ENCODE measurements around the gene FKBP11.

Gene FKBP11

GRCh38 chr12:48925304-48926011 lies at the start of gene FKBP11:
FKBP11 (minus strand) TSS chr12:48925492; CDS start chr12:48925428, 64 bp downstream.
- DNase-seq (ENCODE audit: low read depth) = peak; percentile 72

GRCh38 chr12:48973941-48974673 lies 48.8 kb upstream of the FKBP11 start:
- DNase-seq (ENCODE audit: low read depth) = no peak

DNA sequence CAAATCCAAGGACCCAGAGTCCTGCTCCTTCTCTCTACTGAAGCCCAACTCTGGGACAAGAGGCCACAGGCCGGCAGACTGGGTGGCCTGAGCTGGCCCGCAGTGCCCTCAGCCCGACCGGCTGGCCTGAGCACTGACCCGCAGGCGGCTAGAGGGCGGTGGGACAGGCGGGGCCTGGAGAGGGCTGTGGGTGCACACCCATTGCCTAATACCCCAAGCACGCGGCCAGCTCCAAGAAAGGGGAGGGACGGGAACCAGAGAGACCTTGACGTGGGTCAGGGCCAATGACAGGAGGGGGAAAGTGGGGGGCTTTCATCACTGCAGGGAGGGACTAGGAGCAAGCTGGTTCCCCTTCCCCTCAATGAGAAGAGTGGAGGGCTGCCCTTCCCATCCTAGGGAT lies 48.2 kb upstream of the FKBP11 start:
- no peak for DNase-seq (ENCODE audit: low read depth)

DNA sequence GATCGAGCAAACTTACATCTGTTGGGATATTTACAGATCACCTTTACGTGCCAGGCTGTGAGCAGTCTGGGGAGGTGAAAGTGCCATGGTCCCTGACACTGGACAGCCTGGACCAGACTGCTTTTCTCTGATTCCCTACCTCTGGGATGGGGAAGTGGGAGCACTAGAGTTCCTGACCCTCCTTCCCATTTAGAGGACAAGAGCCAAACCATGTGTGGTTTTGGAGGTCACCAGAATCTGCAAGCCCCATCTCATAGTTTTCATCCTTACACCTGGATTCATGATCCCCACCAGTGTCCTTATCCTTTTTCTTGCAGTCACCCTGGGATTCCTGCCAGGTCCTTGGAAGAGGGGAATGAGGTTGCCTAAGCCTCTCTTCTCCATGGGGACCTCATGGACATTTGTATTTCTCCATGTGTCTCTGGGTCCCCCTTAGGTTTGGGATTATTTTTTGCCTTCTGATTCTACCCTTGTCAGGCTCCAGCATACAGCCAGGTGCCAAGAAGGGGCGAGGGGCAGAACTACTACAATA lies 47.7 kb upstream of the FKBP11 start:
- DNase-seq (ENCODE audit: low read depth) = no peak

DNA sequence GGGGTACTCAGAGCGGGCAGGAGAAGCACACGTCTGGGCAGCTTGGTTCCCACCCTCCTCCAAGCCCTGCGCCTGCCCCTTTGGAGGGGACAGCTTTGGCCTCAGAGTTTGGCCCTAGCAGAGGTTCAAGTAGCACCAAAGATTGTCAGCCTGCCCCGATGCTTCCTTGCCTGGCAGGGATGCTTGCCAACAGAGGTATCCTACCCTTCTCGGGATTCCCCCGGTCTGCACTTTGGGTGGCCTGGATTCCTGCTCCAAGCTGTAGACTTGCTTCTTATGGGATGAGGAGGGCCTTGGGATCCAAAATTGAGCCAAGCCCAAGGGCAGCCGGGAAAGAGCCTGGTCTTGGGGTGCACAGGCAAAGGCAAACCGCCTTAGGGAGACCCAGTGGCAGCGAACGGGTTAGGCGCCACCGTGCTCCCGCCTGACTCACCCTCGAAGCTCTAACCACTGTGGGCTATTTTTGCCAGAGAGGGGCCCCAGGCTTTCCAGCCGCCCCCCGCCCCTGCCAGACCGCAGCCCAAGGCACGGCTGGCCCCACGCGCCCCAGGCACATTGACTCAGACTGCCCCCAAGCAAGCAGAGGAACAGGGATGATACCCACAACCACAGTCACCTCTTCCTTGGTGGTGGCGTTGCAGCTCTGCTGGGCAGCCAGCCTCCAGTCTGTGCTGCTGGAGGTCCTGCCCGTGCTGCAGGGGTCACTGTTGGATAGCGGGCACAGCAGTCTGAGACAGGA lies 47.1 kb upstream of the FKBP11 start:
- no peak for DNase-seq (ENCODE audit: low read depth)

GRCh38 chr12:48970702-48971334 lies 45.5 kb upstream of the FKBP11 start:
- DNase-seq (ENCODE audit: low read depth) = no peak

DNA sequence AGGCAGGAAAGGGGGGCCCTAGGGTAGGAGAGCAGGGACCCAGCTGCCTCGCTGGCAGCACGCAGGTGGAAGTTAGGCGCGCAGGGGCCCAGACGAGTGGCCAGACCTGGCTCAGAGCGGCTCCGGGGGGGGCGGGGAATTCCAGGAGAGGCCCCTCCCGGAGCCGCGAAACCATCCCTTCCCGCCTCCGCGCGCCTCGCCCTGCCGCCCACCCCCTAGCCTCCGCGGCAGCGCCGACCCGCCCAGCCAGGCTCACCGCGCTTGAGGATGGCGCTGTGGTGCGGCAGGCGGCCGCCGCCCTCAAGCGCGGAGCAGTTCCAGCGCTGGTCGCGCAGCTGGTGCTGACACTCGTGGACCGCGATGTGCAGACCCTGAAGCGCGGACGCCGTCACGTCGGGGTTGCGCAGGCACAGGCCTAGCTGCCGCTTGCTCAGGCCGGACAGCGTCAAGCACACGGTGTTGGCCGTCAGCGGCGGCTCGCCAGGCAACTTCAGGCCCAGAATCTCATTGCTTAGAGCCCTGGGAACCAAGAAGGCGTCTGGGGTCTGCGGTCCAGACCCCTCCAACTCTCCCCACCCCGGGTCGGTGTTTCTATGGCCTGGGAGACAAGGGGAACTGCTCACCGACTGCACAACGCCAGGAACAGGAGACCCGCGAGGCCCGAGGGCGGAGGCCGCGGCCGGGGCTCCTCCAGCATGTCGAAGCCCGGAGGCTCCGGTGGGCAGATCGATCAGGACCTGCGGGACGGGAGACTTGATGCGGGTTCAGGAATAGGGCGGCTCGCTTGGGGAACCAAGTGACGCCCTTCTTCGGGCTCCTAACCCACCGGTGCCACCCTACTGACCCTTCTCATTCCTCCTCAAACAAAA lies 44.8 kb upstream of the FKBP11 start:
- no peak for DNase-seq (ENCODE audit: low read depth)

GRCh38 chr12:48969160-48969771 lies 44.0 kb upstream of the FKBP11 start:
- DNase-seq (ENCODE audit: low read depth) = no peak

GRCh38 chr12:48968467-48968866 lies 43.2 kb upstream of the FKBP11 start:
- DNase-seq (ENCODE audit: low read depth) = no peak

- DNase-seq (ENCODE audit: low read depth) = no peak
Measured at GRCh38 chr12:48967991-48968390, 42.7 kb upstream of the FKBP11 start.

DNA sequence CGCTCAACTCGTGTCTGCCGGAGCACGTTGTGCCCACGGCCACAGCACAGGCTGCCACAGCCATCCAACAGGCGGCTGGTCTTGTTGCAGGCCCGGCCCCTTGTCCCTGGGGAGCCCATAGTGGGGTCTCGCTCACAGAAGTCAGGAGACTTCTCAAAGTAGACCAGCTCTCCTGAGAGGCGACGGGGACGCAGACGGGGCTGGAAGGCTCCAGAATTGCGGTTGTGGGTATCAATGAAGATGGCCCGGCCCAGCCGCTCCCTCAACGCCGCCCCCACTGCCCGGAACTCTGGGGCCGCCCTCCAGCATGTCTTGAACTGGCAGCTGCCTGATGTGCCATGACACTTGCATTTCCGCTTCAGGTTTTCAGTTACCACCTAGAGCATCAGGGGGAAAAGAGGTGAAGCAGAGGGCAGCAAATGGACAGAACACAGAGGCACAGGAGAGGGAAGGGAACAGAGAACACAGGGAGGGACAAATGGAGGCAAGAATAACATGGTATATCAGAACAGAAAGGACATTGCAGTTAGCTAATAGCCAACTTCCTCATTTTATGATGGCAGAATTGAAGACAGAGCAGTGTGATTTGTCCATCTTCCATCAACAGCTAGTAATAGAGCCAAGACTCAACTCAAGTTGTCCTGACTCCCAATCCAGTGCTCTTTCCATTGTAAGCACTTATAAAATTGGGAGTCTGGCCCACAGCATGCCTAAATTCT lies 41.0 kb upstream of the FKBP11 start:
- DNase-seq (ENCODE audit: low read depth) = no peak

DNA sequence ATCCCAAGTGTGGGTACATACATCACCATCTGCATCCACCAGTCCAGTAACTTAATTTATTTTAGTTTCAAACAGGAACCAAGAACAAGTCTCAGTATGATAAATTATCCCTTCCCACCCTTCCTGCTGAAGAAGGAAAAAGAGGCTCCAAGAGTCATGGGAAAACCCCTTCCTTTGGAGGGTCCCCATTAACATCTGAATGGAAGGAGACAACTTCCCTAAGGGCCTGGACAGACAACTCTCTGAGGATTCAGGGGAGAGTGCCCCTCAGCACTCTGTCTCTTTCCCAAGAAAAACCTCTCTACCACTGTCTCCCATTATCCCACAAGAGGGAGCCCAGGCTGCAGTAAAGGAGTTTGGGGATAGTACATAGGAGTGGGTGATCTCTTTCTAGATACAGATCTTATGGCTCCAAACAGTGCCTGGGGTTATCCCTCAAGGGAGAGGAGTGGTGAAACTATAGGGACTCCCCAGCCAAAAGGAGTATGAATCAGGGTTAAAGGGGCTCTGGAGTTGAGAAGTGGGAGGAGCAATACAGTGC lies 40.1 kb upstream of the FKBP11 start:
- no peak for DNase-seq (ENCODE audit: low read depth)

- DNase-seq (ENCODE audit: low read depth) = no peak
Measured at GRCh38 chr12:48961801-48962200, 36.5 kb upstream of the FKBP11 start.

- DNase-seq (ENCODE audit: low read depth) = no peak
Measured at GRCh38 chr12:48961331-48961730, 36.0 kb upstream of the FKBP11 start.

DNA sequence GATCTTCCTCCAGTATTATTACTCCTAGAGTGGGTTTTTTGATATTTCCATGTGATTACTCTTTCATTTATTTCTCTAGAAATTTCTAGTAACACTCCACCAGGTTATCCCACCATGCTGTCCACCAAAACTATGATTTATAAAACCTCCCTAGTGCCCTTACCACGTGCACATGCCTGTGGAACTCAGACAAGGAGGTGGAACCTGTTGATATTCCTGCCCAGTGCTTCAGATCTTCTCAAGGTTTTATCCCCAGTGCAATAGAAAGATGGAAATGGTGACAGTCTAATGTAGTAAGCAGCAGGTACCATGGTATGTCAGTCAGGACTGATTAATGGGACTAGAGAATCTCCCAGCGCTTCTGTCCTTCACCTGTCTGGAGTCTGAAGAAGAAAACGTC lies 35.5 kb upstream of the FKBP11 start:
- no peak for DNase-seq (ENCODE audit: low read depth)

DNA sequence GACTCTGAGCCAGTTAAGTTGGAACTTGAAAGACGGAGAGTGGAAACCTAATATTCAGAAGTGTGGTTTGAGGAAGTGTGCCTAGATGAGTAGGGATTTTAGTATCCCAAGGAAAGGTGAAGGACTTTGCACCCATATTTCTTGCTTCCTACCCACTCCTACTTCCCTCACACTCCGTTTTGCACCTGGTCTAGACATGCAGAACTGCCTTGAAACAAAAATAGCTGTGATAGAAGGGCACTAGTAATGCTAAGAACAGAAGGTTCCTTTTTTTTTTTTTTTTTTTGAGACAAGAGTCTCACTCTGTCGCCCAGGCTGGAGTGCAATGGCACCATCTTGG lies 32.7 kb upstream of the FKBP11 start:
- no peak for DNase-seq (ENCODE audit: low read depth)

DNA sequence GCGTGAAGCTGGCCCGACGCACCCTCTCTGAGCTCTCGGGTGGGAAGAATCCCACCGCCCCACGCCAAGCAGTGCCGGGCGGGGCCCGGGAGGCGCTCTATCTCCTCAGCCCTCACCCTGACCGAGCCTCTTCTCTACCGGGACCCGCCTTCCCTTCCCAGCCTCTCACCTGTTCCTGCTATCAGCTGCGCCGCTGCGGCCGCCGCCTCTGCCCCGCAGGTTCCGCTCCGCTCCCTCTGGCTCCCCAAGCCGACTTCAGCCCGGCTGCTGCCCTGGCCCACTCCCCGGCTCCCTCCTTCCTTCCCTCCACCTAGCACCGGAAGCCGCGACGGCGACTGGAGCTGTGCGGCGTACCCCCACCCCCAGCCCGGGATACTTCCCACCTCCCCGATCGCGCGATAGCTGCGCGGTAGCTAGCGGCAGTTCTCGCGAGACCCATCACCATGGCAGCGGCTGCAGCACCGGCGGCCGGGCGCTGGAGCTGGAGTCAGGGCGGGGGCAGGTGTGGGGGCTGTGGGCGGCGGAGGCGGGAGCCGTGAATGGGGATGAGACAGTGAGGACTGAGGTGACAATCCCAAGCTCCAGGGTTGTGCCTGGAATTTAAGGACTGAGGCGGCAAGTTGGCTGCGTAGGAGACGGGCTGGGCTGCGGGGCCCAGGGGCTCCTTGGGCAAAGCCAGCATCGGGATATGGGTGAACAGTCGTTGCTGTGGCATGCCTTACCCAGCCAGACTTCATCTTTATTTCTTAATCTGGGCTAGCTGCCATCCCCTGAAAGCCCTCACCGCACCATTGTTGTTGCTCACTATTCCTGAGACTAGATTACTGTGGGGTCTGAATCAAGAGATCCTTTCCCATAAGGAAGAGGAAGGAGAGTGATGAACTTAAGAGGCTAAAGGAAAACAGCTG lies 32.1 kb upstream of the FKBP11 start, which contains the start of gene ARF3:
Gene ARF3 (minus strand): TSS at position 347 of the 908 bp plus-strand sequence. CDS start 16,392 bp downstream, outside the sequence.
- DNase-seq (ENCODE audit: low read depth) = peak; percentile 88

GRCh38 chr12:48956279-48957140 lies 31.2 kb upstream of the FKBP11 start:
- DNase-seq (ENCODE audit: low read depth) = no peak

Measured in activated T-helper 9 cell treated with anti-CD3 and anti-CD28 coated beads, Interleukin-2, amount 50 U/mL, for 16 hours (primary cell).